K562 (cell line): Measurements from ENCODE around the gene OR4D9. TPM values are rescaled to one million over a fixed set of nuclear protein-coding genes. Genes with fewer than 3 reads are reported as not detected.

Experiments used
- CREBBP ChIP-seq: IDR thresholded peaks from one replicate; pipeline ENCODE4 v1.6.1; 2012; ENCODE audit warnings: low read depth, mild to moderate bottlenecking, control low read depth, inconsistent platforms, low read length
- DNMT1 ChIP-seq: fragments of 450-650 bp; IDR thresholded peaks from 2 replicates; pipeline ENCODE4 v1.6.1; 2016; ENCODE audit warnings: antibody characterized with exemption, mild to moderate bottlenecking
- EP400 ChIP-seq: fragments of 450-650 bp; IDR thresholded peaks from 2 replicates; pipeline ENCODE4 v1.6.1; 2017; ENCODE audit warnings: antibody characterized with exemption, mild to moderate bottlenecking, moderate library complexity
- ERF ChIP-seq: fragments of 450-650 bp; formaldehyde crosslinking; IDR thresholded peaks from 2 replicates; pipeline ENCODE4 v1.4.0; 2020; ENCODE audit warnings: mild to moderate bottlenecking, mixed read lengths
- FOXA3 ChIP-seq, 2 experiments: fragments of 450-650 bp in 1 of 2; sonication (generic) in 1 of 2; formaldehyde crosslinking; IDR thresholded peaks in 1 of 2; conservative IDR thresholded peaks in 1 of 2; 2 replicates each; pipeline versions ENCODE4 v1.4.0 to v1.8.0; 2020 to 2022; ENCODE audit warnings: mild to moderate bottlenecking in 2 of 2, missing genetic modification reagents in 1 of 2
- FOXK2 ChIP-seq, 2 experiments: fragments of 450-650 bp; IDR thresholded peaks in 1 of 2; conservative IDR thresholded peaks in 1 of 2; 2 replicates each; pipeline ENCODE4 v1.6.1; 2016; ENCODE audit warnings: low read depth in 2 of 2, mild to moderate bottlenecking in 1 of 2
- GABPA ChIP-seq: fragments of 200-800 bp; sonication (Bioruptor generic); conservative IDR thresholded peaks from 2 replicates; pipeline ENCODE4 v1.6.1; 2016; ENCODE audit warnings: low read depth, missing genetic modification characterization, missing compliant biosample characterization
- GTF2A2 ChIP-seq: IDR thresholded peaks from 2 replicates; pipeline ENCODE4 v1.6.1; 2016; ENCODE audit warnings: mild to moderate bottlenecking, missing genetic modification characterization, missing compliant biosample characterization
- HMG20A ChIP-seq: fragments of 450-650 bp; formaldehyde crosslinking; conservative IDR thresholded peaks from 2 replicates; pipeline ENCODE4 v1.4.0; 2020; ENCODE audit warnings: mild to moderate bottlenecking, mixed read lengths
- KHSRP ChIP-seq: fragments of 450-650 bp; IDR thresholded peaks from 2 replicates; pipeline ENCODE4 v1.6.1; 2017
- KLF16 ChIP-seq: IDR thresholded peaks from 2 replicates; pipeline ENCODE4 v1.6.1; 2016; ENCODE audit warnings: antibody characterized with exemption
- MECOM ChIP-seq: fragments of 250-450 bp; sonication (Bioruptor Pico); IDR thresholded peaks from 2 replicates; pipeline ENCODE4 v1.8.0; 2022; ENCODE audit warnings: inconsistent platforms
- NONO ChIP-seq, 2 experiments: fragments of 200-400 bp in 1 of 2; fragments of 450-650 bp in 1 of 2; formaldehyde crosslinking in 1 of 2; IDR thresholded peaks; 2 replicates each; pipeline ENCODE4 v1.6.1; 2017; ENCODE audit warnings: low read depth in 2 of 2, mild to moderate bottlenecking in 2 of 2, moderate library complexity in 2 of 2, low read length in 1 of 2
- SMARCA5 ChIP-seq: fragments of 450-650 bp; IDR thresholded peaks from 2 replicates; pipeline ENCODE4 v1.6.1; 2016
- ZFP36 ChIP-seq: fragments of 150-350 bp; IDR thresholded peaks from 2 replicates; pipeline ENCODE4 v1.6.1; 2018; ENCODE audit warnings: low read length, low read depth; ENCODE audit not compliant: partially characterized antibody
- ZKSCAN1 ChIP-seq: fragments of 150-350 bp; IDR thresholded peaks from 2 replicates; pipeline ENCODE4 v1.6.1; 2016; ENCODE audit warnings: low read depth, low read length
- ZNF3 ChIP-seq: fragments of 250-450 bp; sonication (Bioruptor Pico); IDR thresholded peaks from 2 replicates; pipeline ENCODE4 v1.5.0; 2021; ENCODE audit warnings: mild to moderate bottlenecking, moderate library complexity
- ZNF384 ChIP-seq: IDR thresholded peaks from 2 replicates; pipeline ENCODE4 v1.6.1; 2012; ENCODE audit warnings: low read depth, low read length, improper control_type of control experiment
- ZNF76 ChIP-seq: fragments of 250-450 bp; sonication (Bioruptor Pico); IDR thresholded peaks from 2 replicates; pipeline ENCODE4 v1.4.0; 2020; ENCODE audit warnings: mild to moderate bottlenecking, moderate library complexity, borderline replicate concordance
- polyA plus RNA-seq, 8 experiments: library from polyadenylated mRNA; depleted of rRNA in 4 of 8; stranded (reverse) in 5 of 8; unstranded in 3 of 8; fragments of >200 nt; fragmentation: Nextera tagmentation in 2 of 8; fragmentation: Illumina TruSeq in 1 of 8; extraction: Ambion mirVana in 2 of 8; extraction: Trizol in 1 of 8; gene quantifications; 2 replicates each; pipeline versions ENCODE4 v1.2.1 to v1.2.3, GENCODE V29; 2011 to 2014; ENCODE audit warnings: inconsistent platforms in 1 of 8, missing spikeins in 1 of 8
- total RNA-seq, 7 experiments: library from RNA; depleted of rRNA in 6 of 7; stranded (reverse); fragments of >200 nt in 6 of 7; fragmentation: Illumina TruSeq in 2 of 7; extraction: Trizol in 2 of 7; gene quantifications; 2 replicates each; pipeline versions ENCODE4 v1.2.1 to v1.2.3, GENCODE V29; 2011 to 2021; ENCODE audit warnings: low replicate concordance in 1 of 7
- TF ChIP-seq, protein P1 (sequence below): sonication (generic); formaldehyde crosslinking; IDR thresholded peaks from 2 replicates; pipeline ENCODE4 v1.8.1; 2022; ENCODE audit warnings: missing genetic modification reagents
- TF ChIP-seq, protein P2 (sequence below): fragments of 450-650 bp; IDR thresholded peaks from 2 replicates; pipeline ENCODE4 v1.6.1; 2016; ENCODE audit warnings: borderline replicate concordance
- TF ChIP-seq, protein P3 (sequence below): fragments of 150-350 bp; IDR thresholded peaks from 2 replicates; pipeline ENCODE4 v1.6.1; 2014; ENCODE audit warnings: low read depth, mild to moderate bottlenecking, low read length, borderline replicate concordance

OR4D9 gene
- total and polyA plus RNA-seq, 9 of the 15 experiments (the other 6 are each of a cell fraction or from before 2014, with no cell fraction given), result not detected

DNA sequence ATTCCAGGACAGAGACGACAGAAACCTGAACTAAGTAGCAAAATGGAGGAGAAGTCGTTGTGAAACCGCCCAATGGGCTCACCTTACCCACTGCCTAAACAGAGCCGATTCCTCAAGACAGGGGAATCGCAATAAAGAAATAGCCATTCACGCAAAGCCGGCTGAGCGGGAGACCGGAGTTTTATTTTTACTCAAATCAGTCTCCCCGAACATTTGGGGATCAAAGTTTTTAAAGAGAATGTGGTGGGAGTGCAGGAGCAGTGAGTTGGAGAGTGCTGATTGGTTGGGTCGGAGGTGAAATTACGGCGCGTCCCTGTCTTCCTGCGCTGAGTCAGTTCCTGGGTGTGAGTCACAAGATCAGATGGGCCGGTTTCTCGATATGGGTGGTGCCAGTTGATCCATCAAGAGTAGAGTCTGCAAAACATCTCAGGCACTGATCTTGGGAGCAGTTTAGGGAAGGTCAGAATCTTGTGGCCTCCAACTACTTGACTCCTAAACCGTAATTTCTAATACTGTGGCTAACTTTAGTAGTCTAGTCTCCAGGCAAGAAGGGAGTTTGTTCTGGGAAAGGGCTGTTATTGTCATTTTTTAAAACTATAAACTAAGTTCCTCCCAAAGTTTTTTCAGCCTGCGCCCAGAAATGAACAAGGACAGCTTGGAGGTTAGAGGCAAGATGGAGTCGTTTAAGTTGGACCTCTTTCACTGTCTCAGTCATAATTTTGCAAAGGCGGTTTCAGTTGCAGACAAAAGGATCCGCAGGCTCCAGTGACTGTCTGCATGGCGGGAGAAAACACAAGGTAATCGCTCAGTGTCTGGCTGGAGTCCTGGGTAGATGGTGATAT, 34.1 kb downstream of the OR4D9 start (continued):
- TF ChIP-seq, protein P1, sequence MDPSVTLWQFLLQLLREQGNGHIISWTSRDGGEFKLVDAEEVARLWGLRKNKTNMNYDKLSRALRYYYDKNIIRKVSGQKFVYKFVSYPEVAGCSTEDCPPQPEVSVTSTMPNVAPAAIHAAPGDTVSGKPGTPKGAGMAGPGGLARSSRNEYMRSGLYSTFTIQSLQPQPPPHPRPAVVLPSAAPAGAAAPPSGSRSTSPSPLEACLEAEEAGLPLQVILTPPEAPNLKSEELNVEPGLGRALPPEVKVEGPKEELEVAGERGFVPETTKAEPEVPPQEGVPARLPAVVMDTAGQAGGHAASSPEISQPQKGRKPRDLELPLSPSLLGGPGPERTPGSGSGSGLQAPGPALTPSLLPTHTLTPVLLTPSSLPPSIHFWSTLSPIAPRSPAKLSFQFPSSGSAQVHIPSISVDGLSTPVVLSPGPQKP (CRISPR knock-in tag), result no peak
- TF ChIP-seq ZKSCAN1, result 0 out of 2 replicates have a peak, but pooled peaks have one; percentile 45
- peak; percentile 35; the same call in 1 of the 2 replicates for TF ChIP-seq GTF2A2
- TF ChIP-seq GABPA, result peak; percentile 68
- TF ChIP-seq ERF (CRISPR knock-in tag), result peak; percentile 41
- 0 out of 2 replicates have a peak, but pooled peaks have one; percentile 30 for TF ChIP-seq DNMT1
- peak in 1 of 2 experiments; percentile 19; a peak in 1 of 4 replicates for TF ChIP-seq NONO (IDR thresholded peaks at IDR 0.05; ENCODE audit: low read depth in 2 of 2, low read length in 1 of 2)
- TF ChIP-seq SMARCA5, result 0 out of 2 replicates have a peak, but pooled peaks have one; percentile 3
- 0 out of 2 replicates have a peak, but pooled peaks have one; percentile 21 for TF ChIP-seq KLF16
- TF ChIP-seq ZNF76 (CRISPR knock-in tag), result no peak
- TF ChIP-seq EP400, result peak; percentile 89
- TF ChIP-seq, protein P2, sequence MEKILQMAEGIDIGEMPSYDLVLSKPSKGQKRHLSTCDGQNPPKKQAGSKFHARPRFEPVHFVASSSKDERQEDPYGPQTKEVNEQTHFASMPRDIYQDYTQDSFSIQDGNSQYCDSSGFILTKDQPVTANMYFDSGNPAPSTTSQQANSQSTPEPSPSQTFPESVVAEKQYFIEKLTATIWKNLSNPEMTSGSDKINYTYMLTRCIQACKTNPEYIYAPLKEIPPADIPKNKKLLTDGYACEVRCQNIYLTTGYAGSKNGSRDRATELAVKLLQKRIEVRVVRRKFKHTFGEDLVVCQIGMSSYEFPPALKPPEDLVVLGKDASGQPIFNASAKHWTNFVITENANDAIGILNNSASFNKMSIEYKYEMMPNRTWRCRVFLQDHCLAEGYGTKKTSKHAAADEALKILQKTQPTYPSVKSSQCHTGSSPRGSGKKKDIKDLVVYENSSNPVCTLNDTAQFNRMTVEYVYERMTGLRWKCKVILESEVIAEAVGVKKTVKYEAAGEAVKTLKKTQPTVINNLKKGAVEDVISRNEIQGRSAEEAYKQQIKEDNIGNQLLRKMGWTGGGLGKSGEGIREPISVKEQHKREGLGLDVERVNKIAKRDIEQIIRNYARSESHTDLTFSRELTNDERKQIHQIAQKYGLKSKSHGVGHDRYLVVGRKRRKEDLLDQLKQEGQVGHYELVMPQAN, result peak; percentile 28
- TF ChIP-seq, protein P3, sequence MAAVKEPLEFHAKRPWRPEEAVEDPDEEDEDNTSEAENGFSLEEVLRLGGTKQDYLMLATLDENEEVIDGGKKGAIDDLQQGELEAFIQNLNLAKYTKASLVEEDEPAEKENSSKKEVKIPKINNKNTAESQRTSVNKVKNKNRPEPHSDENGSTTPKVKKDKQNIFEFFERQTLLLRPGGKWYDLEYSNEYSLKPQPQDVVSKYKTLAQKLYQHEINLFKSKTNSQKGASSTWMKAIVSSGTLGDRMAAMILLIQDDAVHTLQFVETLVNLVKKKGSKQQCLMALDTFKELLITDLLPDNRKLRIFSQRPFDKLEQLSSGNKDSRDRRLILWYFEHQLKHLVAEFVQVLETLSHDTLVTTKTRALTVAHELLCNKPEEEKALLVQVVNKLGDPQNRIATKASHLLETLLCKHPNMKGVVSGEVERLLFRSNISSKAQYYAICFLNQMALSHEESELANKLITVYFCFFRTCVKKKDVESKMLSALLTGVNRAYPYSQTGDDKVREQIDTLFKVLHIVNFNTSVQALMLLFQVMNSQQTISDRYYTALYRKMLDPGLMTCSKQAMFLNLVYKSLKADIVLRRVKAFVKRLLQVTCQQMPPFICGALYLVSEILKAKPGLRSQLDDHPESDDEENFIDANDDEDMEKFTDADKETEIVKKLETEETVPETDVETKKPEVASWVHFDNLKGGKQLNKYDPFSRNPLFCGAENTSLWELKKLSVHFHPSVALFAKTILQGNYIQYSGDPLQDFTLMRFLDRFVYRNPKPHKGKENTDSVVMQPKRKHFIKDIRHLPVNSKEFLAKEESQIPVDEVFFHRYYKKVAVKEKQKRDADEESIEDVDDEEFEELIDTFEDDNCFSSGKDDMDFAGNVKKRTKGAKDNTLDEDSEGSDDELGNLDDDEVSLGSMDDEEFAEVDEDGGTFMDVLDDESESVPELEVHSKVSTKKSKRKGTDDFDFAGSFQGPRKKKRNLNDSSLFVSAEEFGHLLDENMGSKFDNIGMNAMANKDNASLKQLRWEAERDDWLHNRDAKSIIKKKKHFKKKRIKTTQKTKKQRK, result no peak
- TF ChIP-seq ZNF384, result 0 out of 2 replicates have a peak, but pooled peaks have one; percentile 4
- TF ChIP-seq MECOM (CRISPR knock-in tag), result 0 out of 2 replicates have a peak, but pooled peaks have one; percentile 74
- TF ChIP-seq ZFP36, result peak; percentile 1
- no peak for TF ChIP-seq ZNF3
- TF ChIP-seq HMG20A, result no peak
- no peak for TF ChIP-seq FOXA3 (CRISPR knock-in tag; conservative IDR thresholded peaks at IDR 0.05 in 1 of 2, IDR thresholded peaks at IDR 0.05 in 1 of 2)
- peak; percentile 47 to 53; a peak in 2 of 4 replicates for TF ChIP-seq FOXK2 (conservative IDR thresholded peaks at IDR 0.05 in 1 of 2, IDR thresholded peaks at IDR 0.05 in 1 of 2; ENCODE audit: low read depth in 2 of 2)
- no peak for TF ChIP-seq CREBBP
- no peak for TF ChIP-seq KHSRP
